GM19455 (cell line): ENCODE data around the gene SRD5A3.
"Not testable (repeated sequence)": the region's sequence is repeated elsewhere in the genome, so short reads cannot be mapped to it uniquely, and the experiment has no call there.

ENCODE experiments used
- ATAC-seq: cut with Tn5 transposase; IDR thresholded peaks from one replicate; pipeline ENCODE4 v1.9.1; 2021; ENCODE audit not compliant: unreplicated experiment

SRD5A3 gene

GRCh38 chr4:55345054-55345453, 988 bp upstream of the SRD5A3 start:
- ATAC-seq, result no peak

DNA sequence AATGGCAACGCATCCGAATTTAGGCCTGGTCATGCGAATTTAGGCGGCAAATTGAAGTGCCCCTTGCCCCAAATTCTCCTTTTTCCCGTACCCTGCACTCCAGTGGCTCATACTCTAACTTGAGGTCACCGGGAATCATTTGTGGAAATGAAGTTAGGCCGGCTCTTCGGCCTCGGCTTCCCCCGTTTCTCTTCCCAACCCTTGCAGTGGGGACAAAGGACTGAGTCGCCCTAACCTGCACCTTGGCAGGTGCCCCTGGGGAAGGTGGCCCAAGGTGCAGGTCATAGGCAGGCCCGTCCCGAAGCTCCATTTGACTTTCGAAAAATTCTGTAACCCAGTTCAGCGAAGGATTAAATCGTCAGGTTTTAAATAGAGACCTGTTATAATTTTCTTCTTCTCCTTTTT, 811 bp downstream of the SRD5A3 start:
- peak; percentile 2 for ATAC-seq

DNA sequence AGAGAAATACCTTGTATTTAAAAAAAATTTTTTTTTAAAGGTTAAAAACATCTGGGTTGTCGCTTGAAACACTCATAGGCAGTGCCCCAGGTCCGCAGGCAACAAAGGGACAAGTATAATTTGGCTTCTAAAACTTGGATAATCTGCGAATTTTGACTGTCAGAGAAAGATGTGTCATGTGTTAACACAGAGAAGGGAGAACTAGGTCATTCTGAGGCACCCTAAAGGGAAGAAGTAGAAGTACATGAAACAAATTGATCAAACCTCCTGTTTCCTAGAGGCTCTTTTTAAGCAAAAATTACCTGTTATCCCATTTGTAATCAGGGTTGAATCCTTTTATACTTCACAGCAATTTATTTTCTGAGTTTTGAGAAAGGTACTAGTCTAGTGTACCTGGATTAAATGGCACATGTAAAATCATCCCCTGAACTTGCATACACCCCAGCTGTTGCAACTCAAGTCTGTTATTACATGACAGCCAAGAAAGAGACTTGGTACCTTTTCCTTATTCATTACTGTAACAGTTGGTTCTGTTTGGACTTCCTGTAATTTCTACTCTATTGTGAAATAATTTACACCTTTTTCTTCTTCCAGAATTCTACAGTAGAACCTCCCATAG, 1.7 kb downstream of the SRD5A3 start:
- no peak for ATAC-seq

- ATAC-seq, result no peak
Observed at GRCh38 chr4:55348466-55348865, 2.4 kb downstream of the SRD5A3 start.

DNA sequence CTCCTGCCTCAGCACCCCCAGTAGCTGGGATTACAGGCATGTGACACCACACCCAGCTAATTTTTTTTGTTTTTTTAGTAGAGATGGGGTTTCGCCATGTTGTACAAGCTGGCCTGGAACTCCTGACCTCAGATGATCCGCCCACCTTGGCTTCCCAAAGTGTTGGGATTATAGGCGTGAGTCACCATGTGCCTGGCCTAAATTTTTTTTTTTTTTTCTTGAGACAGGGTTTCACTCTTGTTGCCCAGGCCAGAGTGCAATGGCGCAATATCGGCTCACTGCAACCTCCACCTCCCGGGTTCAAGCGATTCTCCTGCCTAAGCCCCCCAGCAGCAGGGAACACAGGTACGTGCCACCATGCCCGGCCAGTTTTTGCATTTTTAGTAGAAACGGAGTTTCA, 4.8 kb downstream of the SRD5A3 start:
- not testable (repeated sequence) for ATAC-seq

DNA sequence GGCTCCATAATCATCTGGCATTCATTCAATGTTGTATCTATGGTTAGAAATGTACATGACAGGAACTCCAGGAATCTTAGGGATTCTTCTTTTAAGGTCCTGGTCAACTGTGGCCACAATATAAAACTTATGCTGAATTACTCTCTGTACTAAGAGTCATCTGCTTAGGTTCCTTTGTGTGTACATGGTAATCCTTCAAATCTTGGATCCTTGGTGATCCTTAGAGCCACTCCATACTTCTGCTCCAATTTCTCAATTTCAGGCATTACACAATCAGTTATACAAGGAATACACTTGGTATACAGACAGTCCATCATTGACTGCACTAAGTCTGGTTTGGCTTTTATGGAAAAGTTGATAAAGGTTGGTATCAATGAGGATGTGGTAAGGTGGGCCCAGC, 5.8 kb downstream of the SRD5A3 start:
- no peak for ATAC-seq

DNA sequence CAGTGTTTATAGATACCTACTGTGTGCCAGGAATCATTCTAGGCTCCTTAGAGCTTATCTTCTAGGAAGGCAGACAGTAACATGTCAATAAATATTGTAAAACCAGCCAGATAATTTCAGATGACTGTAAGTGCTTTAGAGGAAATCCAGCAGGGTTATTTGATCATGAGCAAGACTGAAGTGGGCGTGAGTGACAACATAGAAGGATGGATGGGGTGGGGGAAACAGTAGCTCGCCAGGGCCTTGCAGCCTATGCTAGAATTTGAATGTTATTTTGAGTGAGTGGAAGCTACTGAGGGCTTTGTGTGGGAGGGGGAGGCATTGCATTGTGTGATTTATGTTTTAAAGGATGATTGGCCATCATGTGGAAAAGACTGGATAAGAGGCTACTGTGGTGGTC, 6.7 kb downstream of the SRD5A3 start:
- no peak for ATAC-seq

DNA sequence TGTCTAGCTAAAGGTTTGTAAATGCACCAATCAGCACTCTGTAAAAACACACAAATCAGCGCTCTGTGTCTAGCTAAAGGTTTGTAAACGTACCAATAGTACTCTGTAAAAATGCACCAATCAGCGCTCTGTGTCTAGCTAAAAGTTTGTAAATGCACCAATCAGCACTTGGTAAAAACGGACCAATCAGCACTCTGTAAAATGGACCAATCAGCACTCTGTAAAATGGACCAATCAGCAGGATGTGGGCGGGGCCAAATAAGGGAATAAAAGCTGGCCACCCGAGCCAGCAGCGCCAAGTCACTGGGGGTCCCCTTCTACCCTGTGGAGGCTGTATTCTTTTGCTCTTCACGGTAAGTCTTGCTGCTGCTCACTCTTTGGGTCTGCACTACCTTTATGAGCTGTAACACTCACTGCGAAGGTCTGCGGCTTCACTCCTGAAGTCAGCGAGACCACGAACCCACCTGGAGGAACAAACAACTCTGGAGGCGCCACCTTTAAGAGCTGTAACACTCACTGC, 7.2 kb downstream of the SRD5A3 start:
- ATAC-seq, result not testable (repeated sequence)

DNA sequence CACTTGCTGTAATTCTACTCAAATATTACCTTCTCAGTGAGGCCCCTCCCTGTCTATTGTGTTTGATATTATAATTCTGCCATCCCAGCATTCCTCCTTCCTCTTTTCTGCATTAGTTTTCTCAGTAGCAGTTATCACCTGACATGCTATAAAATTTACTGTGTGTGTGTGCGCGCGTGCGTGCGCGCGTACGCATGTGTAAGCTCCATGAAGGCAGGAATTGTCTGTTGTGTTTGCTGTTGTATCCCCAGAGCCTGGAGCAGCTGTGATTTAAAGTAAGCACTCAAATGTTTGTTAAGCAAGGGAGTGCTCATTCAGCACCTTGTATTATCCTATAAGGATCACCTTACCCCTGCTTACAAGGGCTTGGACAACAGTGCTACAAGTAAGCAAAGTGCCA, 8.6 kb downstream of the SRD5A3 start:
- no peak for ATAC-seq

GRCh38 chr4:55355555-55355954, 9.5 kb downstream of the SRD5A3 start:
- ATAC-seq, result no peak

- no peak for ATAC-seq
Observed at GRCh38 chr4:55356991-55357461, 11.0 kb downstream of the SRD5A3 start.

DNA sequence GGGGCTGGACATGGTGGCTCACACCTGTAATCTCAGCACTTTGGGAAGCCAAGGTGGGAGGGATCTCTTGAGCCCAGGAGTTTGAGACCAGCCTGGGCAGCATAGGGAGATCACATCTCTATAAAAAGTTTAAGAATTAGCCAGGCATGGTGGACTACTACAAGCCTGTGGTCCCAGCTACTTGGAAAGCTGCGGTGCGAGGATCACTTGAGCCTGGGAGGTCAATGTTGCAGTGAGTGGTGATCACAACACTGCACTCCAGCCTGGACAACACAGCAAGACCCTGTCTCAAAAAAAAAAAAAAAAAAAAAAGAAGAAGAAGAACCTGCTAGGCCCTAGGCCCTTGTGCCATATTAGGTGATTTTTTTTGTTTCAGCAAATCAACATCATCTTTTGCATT, 12.2 kb downstream of the SRD5A3 start:
- ATAC-seq, result no peak

- peak; percentile 75 for ATAC-seq
Observed at GRCh38 chr4:55358668-55359067, 12.6 kb downstream of the SRD5A3 start.

DNA sequence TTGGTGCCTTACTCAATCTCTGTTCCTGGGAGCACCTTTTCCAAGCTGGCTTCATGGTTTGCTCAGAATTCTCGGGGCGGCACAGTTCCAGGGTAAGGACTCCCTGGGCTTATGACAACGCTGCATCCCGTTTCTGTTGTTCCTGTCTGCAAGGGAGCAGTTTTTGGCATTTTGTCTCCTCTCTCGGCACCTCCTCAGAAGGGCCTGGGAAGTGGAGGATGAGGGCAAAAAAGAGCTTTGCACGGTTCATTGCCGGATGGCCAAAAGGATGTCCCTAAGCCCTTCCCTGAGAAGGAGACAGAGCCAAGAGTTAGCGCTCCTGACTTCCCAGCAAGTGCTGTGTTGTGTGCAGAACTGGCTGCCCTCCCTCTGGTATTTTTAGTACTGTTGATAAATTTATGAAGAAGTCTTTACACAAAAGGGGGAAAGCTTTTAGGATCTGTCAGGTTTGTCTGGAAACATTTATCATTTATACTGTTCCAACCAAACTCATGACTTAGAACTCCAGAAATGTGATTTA, 13.4 kb downstream of the SRD5A3 start:
- no peak for ATAC-seq

GRCh38 chr4:55362938-55363337, 16.9 kb downstream of the SRD5A3 start:
- not testable (repeated sequence) for ATAC-seq

GRCh38 chr4:55363691-55364351, 17.8 kb downstream of the SRD5A3 start:
- ATAC-seq, result no peak

DNA sequence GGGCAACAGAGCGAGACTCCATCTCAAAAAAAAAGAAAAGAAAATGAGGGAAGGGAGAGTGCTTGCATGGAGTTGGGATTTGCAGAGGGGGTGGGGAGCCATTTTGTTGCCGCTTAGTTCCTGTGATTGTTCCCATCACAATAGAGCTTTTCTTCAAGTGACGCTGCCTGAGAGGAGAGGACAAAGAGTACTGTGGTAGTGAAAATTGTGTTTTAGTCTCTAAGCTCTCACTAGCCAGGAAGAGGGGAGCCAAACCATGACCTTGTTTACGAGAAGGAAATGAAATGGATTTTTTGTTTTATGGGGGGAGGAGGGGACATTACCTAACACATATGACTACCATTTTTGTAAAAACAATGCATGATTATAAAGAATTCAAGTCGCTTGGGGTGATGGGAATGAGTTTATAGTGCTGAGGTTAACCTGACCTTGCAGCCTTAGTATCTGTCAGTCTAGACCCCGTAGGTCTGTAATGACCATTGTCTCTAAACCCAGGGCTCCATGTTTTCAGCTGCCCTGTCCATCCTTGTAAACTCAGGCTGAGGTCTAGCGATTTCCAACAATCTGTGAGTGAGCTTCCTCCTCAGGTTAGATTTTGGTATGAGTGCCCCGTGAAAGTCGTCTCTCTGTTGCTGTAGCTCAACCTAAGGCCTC, 18.8 kb downstream of the SRD5A3 start:
- ATAC-seq, result no peak

GRCh38 chr4:55365345-55365728, 19.3 kb downstream of the SRD5A3 start:
- no peak for ATAC-seq

GRCh38 chr4:55366621-55367020, 20.6 kb downstream of the SRD5A3 start:
- no peak for ATAC-seq

- ATAC-seq, result no peak
Observed at GRCh38 chr4:55367084-55367722, 21.2 kb downstream of the SRD5A3 start.

DNA sequence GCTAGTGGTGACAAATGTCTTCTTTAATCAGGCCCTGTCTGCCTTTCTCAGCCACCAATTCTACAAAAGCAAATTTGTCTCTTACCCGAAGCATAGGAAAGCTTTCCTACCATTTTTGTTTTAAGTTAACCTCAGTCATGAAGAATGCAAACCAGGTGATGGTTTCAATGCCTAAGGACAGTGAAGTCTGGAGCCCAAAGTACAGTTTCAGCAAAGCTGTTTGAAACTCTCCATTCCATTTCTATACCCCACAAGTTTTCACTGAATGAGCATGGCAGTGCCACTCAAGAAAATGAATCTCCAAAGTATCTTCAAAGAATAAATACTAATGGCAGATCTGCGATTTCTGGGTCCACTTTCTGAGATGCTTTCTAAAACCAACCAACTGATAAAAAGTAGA, 23.9 kb downstream of the SRD5A3 start:
- no peak for ATAC-seq
